Erythroblast (primary cell): ENCODE measurements around the gene PNPLA5.

ENCODE experiments used
- DNase-seq, 2 experiments: peaks; one replicate each; lab custom pipeline; 2025; lab: John Stamatoyannopoulos, UW
- GATA1 ChIP-seq: IDR thresholded peaks from 2 replicates; pipeline ENCODE4 v1.6.1; 2011; ENCODE audit warnings: low read depth, mild to moderate bottlenecking, control low read depth, low read length, moderate library complexity
- POLR2A ChIP-seq: IDR thresholded peaks from 2 replicates; pipeline ENCODE4 v1.6.1; 2011; ENCODE audit warnings: mild to moderate bottlenecking, low read length

The PNPLA5 gene, protein sequence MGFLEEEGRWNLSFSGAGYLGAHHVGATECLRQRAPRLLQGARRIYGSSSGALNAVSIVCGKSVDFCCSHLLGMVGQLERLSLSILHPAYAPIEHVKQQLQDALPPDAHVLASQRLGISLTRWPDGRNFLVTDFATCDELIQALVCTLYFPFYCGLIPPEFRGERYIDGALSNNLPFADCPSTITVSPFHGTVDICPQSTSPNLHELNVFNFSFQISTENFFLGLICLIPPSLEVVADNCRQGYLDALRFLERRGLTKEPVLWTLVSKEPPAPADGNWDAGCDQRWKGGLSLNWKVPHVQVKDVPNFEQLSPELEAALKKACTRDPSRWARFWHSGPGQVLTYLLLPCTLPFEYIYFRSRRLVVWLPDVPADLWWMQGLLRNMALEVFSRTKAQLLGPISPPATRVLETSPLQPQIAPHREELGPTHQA

DNA sequence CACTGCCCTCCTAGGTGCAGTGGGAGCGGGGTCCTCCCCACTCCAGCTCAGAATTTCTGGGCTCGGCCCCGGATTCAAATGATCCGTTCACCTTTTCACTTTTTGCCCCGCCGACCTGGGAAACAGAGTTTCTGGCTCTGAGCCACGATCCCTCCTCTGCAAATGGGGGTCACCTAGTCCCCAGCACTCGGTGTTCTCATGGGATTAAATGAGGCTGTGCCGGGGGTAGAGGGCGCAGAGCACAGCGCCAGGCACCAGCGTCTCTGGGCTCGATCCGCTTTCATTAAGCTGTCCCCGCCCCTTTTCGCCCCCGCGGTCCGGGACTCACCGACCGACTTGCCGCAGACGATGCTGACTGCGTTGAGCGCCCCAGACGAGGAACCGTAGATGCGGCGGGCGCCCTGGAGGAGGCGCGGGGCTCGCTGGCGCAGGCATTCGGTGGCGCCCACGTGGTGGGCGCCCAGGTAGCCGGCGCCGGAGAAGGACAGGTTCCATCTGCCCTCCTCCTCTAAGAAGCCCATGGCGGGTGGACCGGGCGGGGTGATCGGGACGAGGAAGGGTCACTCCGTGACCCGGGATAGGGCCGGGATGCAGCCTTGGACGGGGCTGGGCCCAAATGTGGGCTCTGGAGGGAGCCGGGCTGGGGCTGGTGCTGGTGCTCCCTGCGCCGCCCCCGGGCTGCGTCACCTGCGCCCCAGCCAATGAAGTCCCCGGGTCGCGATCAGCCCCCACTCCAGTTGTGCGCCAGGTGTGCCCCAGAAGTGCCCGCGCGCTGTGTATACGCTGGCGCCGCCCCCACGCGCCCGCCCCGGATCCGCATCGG, at the start of gene PNPLA5:
Gene PNPLA5, minus strand, starts transcription at position 654 of the 823 bp plus-strand sequence. Its CDS starts 133 bp downstream, at position 521.
- TF ChIP-seq POLR2A = no peak
- no peak for TF ChIP-seq GATA1
- no peak for DNase-seq

- TF ChIP-seq GATA1 (no peak), POLR2A (no peak)
- no peak for DNase-seq
Observed at GRCh38 chr22:43941449-43941848, 49.6 kb upstream of the PNPLA5 start.

DNA sequence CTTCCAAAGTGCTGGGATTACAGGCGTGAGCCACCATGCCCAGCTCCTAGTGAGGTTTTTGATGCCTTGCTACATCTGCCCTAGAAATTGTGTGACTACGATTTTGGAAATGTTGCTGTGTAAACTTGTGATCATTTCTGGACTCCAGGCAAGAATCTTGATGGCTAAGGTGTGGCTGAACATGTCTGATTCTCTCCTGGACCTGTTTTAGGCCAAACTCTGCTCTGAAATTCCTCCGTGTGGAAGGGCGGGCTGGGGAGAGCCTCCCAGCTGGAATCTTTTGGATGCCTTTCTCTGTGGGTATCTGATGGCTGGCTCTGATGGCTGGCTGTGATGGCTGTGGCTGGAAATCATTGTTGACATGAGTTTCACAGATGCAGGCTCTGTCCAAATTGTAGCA, 40.0 kb upstream of the PNPLA5 start:
- no peak for DNase-seq
- TF ChIP-seq POLR2A (no peak), GATA1 (no peak)

DNA sequence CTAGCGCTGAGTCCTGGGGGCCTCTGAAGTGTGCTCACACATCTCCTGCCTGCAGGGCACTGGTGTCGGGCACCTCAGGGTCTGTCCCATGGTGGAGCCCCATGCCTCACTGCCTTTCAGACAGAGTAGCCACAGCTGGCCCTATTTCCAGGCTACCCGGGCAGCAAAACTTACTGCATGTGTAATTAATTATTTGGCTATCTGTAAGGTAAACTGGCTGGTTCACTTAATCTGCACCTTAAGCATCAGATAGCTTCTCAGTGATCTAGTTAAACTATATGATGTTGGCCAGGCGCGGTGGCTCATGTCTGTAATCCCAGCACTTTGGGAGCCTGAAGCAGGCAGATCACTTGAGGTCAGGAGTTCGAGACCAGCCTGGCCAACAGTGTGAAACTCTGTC, 37.1 kb upstream of the PNPLA5 start:
- TF ChIP-seq GATA1 = no peak
- no peak for TF ChIP-seq POLR2A
- no peak for DNase-seq

DNA sequence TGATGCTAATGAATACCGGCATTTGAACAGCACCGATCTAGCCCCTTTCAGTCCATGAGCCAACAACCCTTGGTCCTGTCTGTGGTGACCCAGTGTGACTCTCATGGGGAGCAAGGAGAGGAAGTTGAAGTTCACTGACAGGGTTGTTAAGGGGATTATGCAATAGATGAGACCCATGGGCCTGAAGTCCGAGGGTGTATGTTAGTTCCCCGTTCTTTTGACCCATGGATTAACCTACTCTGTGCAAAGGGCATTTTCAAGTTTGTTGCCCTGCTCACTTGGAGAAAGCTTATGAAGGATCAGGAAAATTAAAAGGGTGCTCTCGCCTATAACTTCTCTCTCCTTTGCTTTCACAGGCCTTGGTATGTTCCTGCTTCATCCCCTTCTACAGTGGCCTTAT, 36.7 kb upstream of the PNPLA5 start:
- DNase-seq = peak in 1 of 2 experiments; percentile 6
- TF ChIP-seq POLR2A = no peak
- no peak for TF ChIP-seq GATA1

DNA sequence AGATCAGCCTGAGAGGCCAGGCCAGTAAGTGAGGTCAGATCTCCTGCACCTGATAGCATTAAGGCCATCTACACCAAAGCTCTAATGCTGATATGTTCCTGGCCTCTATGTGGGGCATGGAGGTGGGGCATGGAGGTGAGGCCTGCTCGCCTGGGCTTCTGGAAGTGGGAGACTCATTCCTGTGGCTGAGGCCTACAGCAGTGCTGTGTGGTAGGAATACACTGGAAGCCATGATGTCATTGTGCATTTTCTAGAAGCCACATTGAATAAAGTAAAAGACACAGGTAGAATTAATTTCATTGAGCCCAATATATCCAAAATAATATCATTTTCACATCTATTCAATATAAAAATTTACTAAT, 34.5 kb upstream of the PNPLA5 start:
- no peak for DNase-seq
- TF ChIP-seq GATA1 (no peak), POLR2A (no peak)

GRCh38 chr22:43925433-43926348, 33.9 kb upstream of the PNPLA5 start:
- no peak for DNase-seq
- no peak for TF ChIP-seq GATA1
- TF ChIP-seq POLR2A = no peak

GRCh38 chr22:43924877-43925276, 33.1 kb upstream of the PNPLA5 start:
- no peak for DNase-seq
- no peak for TF ChIP-seq GATA1
- no peak for TF ChIP-seq POLR2A

GRCh38 chr22:43923631-43924464, 32.0 kb upstream of the PNPLA5 start, which contains the start of gene PNPLA3:
Gene PNPLA3 (plus strand): TSS chr22:43923805. CDS start chr22:43923912, 107 bp downstream.
- peak; percentile 67 to 68 for DNase-seq
- TF ChIP-seq GATA1 (no peak), POLR2A (no peak)

- peak in 1 of 2 experiments; percentile 29 for DNase-seq
- no peak for TF ChIP-seq POLR2A
- TF ChIP-seq GATA1 = no peak
Observed at GRCh38 chr22:43923191-43923590, 31.4 kb upstream of the PNPLA5 start.

DNA sequence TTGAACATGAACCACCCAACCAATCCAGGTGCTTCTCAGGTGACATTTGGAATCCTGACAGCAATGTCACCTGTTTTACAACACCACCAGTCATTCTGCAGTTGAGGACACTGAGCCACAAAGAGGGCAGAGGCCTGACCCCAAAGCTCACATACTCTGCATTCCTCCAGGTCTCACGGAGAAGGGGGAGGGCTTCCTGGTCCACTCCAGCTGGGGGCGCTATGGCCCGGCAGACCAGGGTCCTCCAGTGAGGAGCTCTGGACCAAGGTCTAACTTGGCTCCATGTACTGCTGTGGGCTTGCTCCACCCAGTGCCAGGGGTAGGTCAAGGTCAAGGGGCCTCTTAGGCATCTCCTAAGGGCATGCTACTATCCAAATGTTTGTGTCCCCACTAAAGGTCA, 30.3 kb upstream of the PNPLA5 start:
- TF ChIP-seq POLR2A (no peak), GATA1 (no peak)
- DNase-seq = peak; percentile 6 to 10

- no peak for TF ChIP-seq POLR2A
- TF ChIP-seq GATA1 = no peak
Observed at GRCh38 chr22:43921370-43921769, 29.6 kb upstream of the PNPLA5 start.

More at GRCh38 chr22:43921370-43921769, 29.6 kb upstream of the PNPLA5 start:
- DNase-seq = no peak
